ENCODE measurements around the gene LRRC49.

DNA sequence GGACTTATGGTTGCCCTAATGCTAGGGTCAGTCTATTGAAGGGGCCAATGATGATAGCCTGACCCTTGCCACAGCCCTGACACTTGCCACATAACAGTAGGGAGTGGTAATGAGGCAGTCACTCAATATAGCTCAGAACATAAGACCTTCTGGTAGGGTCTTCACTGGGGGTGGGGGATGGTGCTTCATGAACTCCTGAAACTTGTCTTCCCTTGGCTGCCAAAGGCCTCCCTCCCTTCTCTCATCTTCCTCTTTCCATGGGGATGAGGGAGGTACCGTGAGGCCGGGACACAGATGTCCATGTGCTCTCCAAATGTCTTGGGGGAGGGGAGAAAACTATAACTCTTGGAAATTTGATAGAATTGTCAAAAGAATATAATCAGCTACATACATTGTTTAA lies 201.5 kb downstream of the LRRC49 start:
- TF ChIP-seq, protein P1, sequence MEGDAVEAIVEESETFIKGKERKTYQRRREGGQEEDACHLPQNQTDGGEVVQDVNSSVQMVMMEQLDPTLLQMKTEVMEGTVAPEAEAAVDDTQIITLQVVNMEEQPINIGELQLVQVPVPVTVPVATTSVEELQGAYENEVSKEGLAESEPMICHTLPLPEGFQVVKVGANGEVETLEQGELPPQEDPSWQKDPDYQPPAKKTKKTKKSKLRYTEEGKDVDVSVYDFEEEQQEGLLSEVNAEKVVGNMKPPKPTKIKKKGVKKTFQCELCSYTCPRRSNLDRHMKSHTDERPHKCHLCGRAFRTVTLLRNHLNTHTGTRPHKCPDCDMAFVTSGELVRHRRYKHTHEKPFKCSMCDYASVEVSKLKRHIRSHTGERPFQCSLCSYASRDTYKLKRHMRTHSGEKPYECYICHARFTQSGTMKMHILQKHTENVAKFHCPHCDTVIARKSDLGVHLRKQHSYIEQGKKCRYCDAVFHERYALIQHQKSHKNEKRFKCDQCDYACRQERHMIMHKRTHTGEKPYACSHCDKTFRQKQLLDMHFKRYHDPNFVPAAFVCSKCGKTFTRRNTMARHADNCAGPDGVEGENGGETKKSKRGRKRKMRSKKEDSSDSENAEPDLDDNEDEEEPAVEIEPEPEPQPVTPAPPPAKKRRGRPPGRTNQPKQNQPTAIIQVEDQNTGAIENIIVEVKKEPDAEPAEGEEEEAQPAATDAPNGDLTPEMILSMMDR (IDR thresholded peaks at IDR 0.05), result no peak
- TF ChIP-seq POLR2A (IDR thresholded peaks at IDR 0.05), result no peak

All from thyroid gland (tissue), 4 donors.